ENCODE measurements around the gene CPLANE2.
"Not testable (repeated sequence)": the region's sequence is repeated elsewhere in the genome, so short reads cannot be mapped to it uniquely, and the experiment has no call there.

The CPLANE2 gene

DNA sequence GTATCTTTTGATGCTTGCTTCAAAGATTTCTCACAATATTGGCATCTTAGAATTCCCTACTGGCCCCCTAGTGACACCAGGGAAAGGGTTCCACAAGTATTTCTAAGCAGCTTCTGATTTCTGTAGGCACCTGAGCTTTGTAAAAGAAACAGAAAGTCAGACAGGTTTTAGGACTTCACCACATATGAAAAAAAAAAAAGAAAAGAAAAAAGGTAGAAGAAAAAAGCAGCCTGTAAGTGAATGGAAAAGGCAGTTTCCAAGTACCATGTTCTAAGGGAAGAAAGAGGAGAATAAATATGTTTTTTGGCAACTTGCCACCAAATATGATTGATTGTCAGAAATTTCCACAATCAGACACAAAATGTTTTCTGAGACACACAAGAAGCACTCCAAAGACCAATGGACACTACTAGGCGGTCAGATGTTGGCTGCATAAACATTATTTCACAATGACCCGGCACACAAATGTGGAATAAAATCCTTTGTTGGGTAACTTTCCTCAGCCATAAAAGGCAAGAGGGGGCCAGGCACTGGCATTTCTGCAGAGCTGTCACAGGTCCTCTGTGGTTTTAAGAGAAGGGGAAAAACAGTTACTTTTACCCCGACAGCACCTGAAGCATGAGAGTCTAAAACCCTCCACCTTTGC is 12.7 kb upstream of the CPLANE2 start:
- H3K9me3 ChIP-seq (ENCODE audit: control insufficient read depth in 1 of 2, low read length in 2 of 2): no peaks in the 10 kb centered on the region
- H3K27me3 ChIP-seq (ENCODE audit: control insufficient read depth in 1 of 2, insufficient read depth in 2 of 2, low read length in 2 of 2): no peaks in the 10 kb centered on the region
- peaks cover 40 to 46% of the 10 kb centered on the region in 2 donors for H3K36me3 ChIP-seq (ENCODE audit: control insufficient read depth in 1 of 2, insufficient read depth in 2 of 2, low read length in 2 of 2)
- H3K9ac ChIP-seq (ENCODE audit: low read depth in 1 of 2, low read length in 2 of 2): no peak overlapping the region
- no peak overlapping the region for H3K4me3 ChIP-seq (ENCODE audit: low read depth in 1 of 2, low read length in 2 of 2)
- no peak overlapping the region for H3K27ac ChIP-seq (ENCODE audit: low read depth, low read length)
- peaks cover 16 to 23% of the 10 kb centered on the region in 2 donors for H3K4me1 ChIP-seq (ENCODE audit: control insufficient read depth in 1 of 2, insufficient read depth in 2 of 2, low read length in 2 of 2)

DNA sequence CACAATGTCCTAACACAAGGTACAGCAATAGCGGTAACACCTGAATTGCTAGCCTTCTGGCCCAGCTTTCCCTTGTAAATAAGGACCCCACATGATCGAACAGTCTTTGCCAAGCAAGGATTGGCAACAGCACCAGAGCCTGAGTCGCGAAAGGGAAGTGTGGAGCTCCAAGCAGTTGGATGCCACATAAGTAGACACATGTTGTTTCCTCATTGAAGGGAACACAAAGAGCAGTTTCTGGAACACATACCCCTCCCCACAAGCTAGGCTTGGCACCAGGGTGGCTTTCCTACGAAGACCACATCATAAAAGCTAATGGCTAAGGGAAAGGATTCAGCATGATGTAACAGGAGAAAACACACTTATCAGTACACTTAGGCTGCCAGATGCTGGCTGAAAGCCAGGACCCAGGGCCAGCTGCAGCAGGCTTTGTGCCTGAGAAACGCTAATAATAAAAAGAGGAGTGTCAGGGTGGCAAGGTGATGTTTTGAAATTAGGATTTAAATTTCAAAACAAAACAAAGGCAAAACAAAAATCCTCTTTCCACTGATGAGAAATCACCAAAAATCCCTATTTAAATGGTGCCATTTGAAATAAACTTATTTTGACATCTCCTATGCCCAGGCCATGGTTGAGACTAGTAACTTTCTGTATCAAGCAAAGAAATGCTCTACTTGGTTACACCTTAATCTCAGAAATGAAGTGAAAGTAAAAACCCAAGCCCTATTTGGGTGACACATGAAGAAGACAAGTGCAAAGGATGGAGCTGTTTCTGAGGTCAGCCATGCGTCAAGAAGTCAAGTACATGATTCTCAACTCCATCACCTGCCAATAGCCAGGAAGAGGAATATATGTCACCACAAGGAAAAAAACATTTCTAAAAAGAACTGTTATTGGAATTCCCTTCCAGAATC is 11.9 kb upstream of the CPLANE2 start:
- Histone ChIP-seq H3K36me3 (ENCODE audit: control insufficient read depth in 1 of 2, insufficient read depth in 2 of 2, low read length in 2 of 2) (peaks cover 34 to 37% of the 10 kb centered on the region in 2 donors), H3K9ac (ENCODE audit: low read depth in 1 of 2, low read length in 2 of 2) (peak overlapping the region in 1 of 2 donors; percentile 4), H3K4me3 (ENCODE audit: low read depth in 1 of 2, low read length in 2 of 2) (no peak overlapping the region), H3K4me1 (ENCODE audit: control insufficient read depth in 1 of 2, insufficient read depth in 2 of 2, low read length in 2 of 2) (peaks cover 21 to 23% of the 10 kb centered on the region in 2 donors), H3K27me3 (ENCODE audit: control insufficient read depth in 1 of 2, insufficient read depth in 2 of 2, low read length in 2 of 2) (no peaks in the 10 kb centered on the region), H3K27ac (ENCODE audit: low read depth, low read length) (no peak overlapping the region), H3K9me3 (ENCODE audit: control insufficient read depth in 1 of 2, low read length in 2 of 2) (no peaks in the 10 kb centered on the region)

DNA sequence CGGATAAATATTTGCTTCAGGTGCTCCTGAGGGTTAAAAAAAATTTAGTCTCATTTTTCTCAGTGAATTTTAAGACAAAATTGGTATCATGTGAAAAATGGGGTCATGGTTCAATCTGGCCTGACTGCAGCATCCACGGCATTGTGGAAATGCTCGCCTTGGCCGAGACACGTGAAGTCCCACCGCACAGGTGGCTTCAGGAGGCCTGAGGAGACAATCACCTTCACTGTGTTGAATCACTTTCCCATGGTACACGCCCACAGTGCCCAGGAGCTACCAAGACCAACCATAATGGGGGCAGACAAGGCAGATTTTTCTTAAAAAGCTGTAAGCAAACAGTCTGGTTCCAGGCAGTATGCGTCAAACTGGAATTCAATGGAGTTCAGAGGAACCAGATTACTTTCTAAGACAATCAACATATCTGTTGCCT is 11.0 kb upstream of the CPLANE2 start:
- Histone ChIP-seq H3K9ac (ENCODE audit: low read depth in 1 of 2, low read length in 2 of 2) (peak overlapping the region in 1 of 2 donors; percentile 4), H3K36me3 (ENCODE audit: control insufficient read depth in 1 of 2, insufficient read depth in 2 of 2, low read length in 2 of 2) (peaks cover 26 to 32% of the 10 kb centered on the region in 2 donors)

DNA sequence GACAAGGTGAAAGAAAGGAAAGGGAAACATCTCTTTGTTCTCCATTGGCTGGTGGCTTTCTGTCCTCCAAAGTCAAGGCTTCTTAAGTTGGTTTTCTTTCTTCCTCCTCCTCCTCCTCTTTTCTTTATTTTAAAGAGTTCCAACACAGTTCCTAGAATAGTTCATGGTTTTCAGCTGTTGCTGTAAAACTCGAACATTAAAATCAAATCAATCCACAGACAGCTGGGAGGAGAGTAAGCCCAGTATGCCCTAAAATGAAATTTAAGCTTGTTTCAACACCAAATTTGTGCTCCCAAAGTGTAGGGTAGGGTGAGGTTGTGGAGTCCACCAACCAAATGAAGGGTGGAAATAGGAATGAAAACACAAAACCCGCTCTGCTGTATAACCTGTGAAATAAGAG is 10.5 kb upstream of the CPLANE2 start:
- Histone ChIP-seq H3K4me1 (ENCODE audit: control insufficient read depth in 1 of 2, insufficient read depth in 2 of 2, low read length in 2 of 2) (peaks cover 21 to 23% of the 10 kb centered on the region in 2 donors), H3K9me3 (ENCODE audit: control insufficient read depth in 1 of 2, low read length in 2 of 2) (no peaks in the 10 kb centered on the region), H3K9ac (ENCODE audit: low read depth in 1 of 2, low read length in 2 of 2) (no peak overlapping the region), H3K4me3 (ENCODE audit: low read depth in 1 of 2, low read length in 2 of 2) (no peak overlapping the region), H3K27me3 (ENCODE audit: control insufficient read depth in 1 of 2, insufficient read depth in 2 of 2, low read length in 2 of 2) (no peaks in the 10 kb centered on the region), H3K27ac (ENCODE audit: low read depth, low read length) (no peak overlapping the region), H3K36me3 (ENCODE audit: control insufficient read depth in 1 of 2, insufficient read depth in 2 of 2, low read length in 2 of 2) (peaks cover 22 to 32% of the 10 kb centered on the region in 2 donors)

More for the DNA sequence above, 11.0 kb upstream of the CPLANE2 start:
- Histone ChIP-seq H3K27ac (ENCODE audit: low read depth, low read length) (no peak overlapping the region), H3K9me3 (ENCODE audit: control insufficient read depth in 1 of 2, low read length in 2 of 2) (no peaks in the 10 kb centered on the region), H3K4me1 (ENCODE audit: control insufficient read depth in 1 of 2, insufficient read depth in 2 of 2, low read length in 2 of 2) (peaks cover 21 to 23% of the 10 kb centered on the region in 2 donors), H3K27me3 (ENCODE audit: control insufficient read depth in 1 of 2, insufficient read depth in 2 of 2, low read length in 2 of 2) (no peaks in the 10 kb centered on the region), H3K4me3 (ENCODE audit: low read depth in 1 of 2, low read length in 2 of 2) (no peak overlapping the region)

DNA sequence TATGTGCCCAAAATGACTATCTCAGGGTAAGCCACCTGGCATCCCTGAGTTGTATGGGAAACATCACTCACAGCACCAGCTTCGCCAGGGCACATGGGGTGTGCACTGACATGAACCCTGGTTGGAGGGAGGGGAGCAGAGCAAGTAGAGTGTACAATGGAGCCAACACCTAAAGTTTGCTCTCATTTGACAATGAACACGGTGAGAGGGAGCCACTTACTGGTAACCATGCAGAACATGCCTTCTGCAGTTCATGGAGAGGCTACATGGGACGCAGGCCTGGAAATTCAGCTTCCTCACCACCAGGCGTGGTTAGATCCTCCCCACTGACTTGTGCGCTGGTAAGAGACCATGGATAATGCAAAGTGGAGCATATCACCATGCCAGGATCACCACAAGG is 10.0 kb upstream of the CPLANE2 start:
- Histone ChIP-seq H3K9me3 (ENCODE audit: control insufficient read depth in 1 of 2, low read length in 2 of 2) (no peaks in the 10 kb centered on the region), H3K27me3 (ENCODE audit: control insufficient read depth in 1 of 2, insufficient read depth in 2 of 2, low read length in 2 of 2) (no peaks in the 10 kb centered on the region), H3K4me3 (ENCODE audit: low read depth in 1 of 2, low read length in 2 of 2) (no peak overlapping the region), H3K36me3 (ENCODE audit: control insufficient read depth in 1 of 2, insufficient read depth in 2 of 2, low read length in 2 of 2) (peaks cover 17 to 32% of the 10 kb centered on the region in 2 donors), H3K4me1 (ENCODE audit: control insufficient read depth in 1 of 2, insufficient read depth in 2 of 2, low read length in 2 of 2) (peaks cover 21 to 23% of the 10 kb centered on the region in 2 donors), H3K27ac (ENCODE audit: low read depth, low read length) (no peak overlapping the region), H3K9ac (ENCODE audit: low read depth in 1 of 2, low read length in 2 of 2) (no peak overlapping the region)

DNA sequence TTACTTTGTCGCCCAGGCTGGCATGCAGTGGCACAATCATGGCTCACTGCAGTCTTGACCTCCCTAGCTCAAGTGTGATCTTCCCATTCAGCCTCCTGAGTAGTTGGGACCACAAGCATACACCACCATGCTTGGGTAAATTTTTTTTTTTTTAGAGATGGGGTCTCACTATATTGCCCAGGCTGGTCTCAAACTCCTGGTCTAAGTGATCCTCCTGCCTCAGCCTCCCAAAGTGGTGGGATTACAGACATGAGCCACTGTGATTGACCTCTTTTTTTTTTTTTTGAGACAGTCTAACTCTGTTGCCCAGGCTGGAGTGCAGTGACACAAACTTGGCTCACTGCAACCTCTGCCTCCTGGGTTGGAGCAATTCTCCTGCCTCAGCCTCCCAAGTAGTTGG is 9.3 kb upstream of the CPLANE2 start:
- H3K9me3 ChIP-seq (ENCODE audit: control insufficient read depth in 1 of 2, low read length in 2 of 2); H3K9ac ChIP-seq (ENCODE audit: low read depth in 1 of 2, low read length in 2 of 2); H3K27me3 ChIP-seq (ENCODE audit: control insufficient read depth in 1 of 2, insufficient read depth in 2 of 2, low read length in 2 of 2); H3K4me3 ChIP-seq (ENCODE audit: low read depth in 1 of 2, low read length in 2 of 2); H3K27ac ChIP-seq (ENCODE audit: low read depth, low read length): not testable (repeated sequence)
- Histone ChIP-seq H3K36me3 (ENCODE audit: control insufficient read depth in 1 of 2, insufficient read depth in 2 of 2, low read length in 2 of 2) (peaks cover 17 to 26% of the 10 kb centered on the region in 2 donors), H3K4me1 (ENCODE audit: control insufficient read depth in 1 of 2, insufficient read depth in 2 of 2, low read length in 2 of 2) (peaks cover 21 to 23% of the 10 kb centered on the region in 2 donors)

DNA sequence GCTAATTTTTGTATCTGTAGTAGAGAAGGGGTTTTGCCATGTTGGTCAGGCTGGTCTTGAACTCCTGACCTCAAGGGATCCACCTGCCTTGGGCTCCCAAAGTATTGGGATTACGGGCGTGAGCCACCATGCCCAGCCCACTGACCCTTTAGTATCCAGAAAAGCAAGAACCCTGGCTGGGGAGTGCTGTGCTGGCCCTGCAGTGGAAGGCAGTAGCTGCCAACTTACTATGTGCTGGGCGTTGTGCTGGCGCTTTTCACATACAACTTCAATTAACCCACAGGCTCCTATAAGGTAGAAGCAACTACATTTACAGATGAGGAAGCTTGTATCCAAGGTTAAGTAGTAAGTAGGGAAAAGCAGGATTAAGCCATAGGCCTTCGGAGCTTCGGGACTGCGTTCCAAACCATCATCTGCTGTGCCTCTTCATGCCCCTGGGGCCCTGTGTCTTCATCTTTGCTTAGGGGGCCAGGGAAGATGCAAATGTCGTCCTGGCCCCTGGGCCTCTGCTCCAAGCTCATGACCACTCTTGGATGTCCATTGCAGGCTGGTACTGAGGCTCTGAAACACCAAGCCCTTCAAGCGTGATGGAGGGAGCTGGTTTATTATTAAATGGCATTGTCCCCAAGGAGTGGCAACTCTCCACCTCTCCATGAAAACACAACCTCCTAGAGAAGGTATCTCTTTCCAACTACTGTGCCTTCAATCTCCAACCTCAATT is 8.7 kb upstream of the CPLANE2 start:
- Histone ChIP-seq H3K4me1 (ENCODE audit: control insufficient read depth in 1 of 2, insufficient read depth in 2 of 2, low read length in 2 of 2) (peaks cover 21 to 23% of the 10 kb centered on the region in 2 donors), H3K9me3 (ENCODE audit: control insufficient read depth in 1 of 2, low read length in 2 of 2) (no peaks in the 10 kb centered on the region), H3K27ac (ENCODE audit: low read depth, low read length) (no peak overlapping the region), H3K4me3 (ENCODE audit: low read depth in 1 of 2, low read length in 2 of 2) (no peak overlapping the region), H3K36me3 (ENCODE audit: control insufficient read depth in 1 of 2, insufficient read depth in 2 of 2, low read length in 2 of 2) (peaks cover 11 to 20% of the 10 kb centered on the region in 2 donors), H3K9ac (ENCODE audit: low read depth in 1 of 2, low read length in 2 of 2) (no peak overlapping the region), H3K27me3 (ENCODE audit: control insufficient read depth in 1 of 2, insufficient read depth in 2 of 2, low read length in 2 of 2) (no peaks in the 10 kb centered on the region)

DNA sequence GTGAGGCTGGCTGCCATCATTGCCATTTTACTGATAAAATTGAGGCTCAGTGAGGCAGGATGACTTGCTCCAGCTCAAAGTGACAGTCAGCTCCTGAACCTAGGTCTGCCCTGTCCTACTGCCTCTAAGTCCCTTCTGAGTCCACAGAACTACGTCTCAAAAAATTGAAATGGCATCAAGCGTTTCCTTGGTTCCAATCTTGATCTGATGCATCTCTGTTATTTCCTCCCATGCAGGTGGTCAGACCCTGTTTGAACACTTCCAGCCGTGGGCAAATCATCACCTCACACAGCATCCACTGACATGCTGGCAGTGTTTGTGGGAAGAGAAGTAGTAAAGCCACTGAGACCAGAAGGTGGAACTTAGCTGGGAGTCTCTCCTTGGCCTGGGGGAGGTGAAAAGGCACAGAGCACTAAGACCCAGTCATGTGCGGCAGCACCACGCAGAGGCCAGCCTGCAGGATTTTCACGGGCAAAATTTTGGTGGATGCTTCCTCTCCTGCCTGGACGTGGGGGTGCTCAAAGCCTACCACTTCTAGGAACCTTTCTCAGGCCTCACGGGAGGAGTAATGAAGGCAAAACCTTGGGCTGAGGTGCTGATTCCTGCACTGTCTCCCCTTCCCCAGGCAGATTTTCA is 7.8 kb upstream of the CPLANE2 start:
- peaks cover 10 to 18% of the 10 kb centered on the region in 2 donors for H3K36me3 ChIP-seq (ENCODE audit: control insufficient read depth in 1 of 2, insufficient read depth in 2 of 2, low read length in 2 of 2)
- H3K9ac ChIP-seq (ENCODE audit: low read depth in 1 of 2, low read length in 2 of 2): no peak overlapping the region
- no peak overlapping the region for H3K27ac ChIP-seq (ENCODE audit: low read depth, low read length)
- no peaks in the 10 kb centered on the region for H3K9me3 ChIP-seq (ENCODE audit: control insufficient read depth in 1 of 2, low read length in 2 of 2)
- no peak overlapping the region for H3K4me3 ChIP-seq (ENCODE audit: low read depth in 1 of 2, low read length in 2 of 2)
- no peaks in the 10 kb centered on the region for H3K27me3 ChIP-seq (ENCODE audit: control insufficient read depth in 1 of 2, insufficient read depth in 2 of 2, low read length in 2 of 2)
- peaks cover 19 to 21% of the 10 kb centered on the region in 2 donors for H3K4me1 ChIP-seq (ENCODE audit: control insufficient read depth in 1 of 2, insufficient read depth in 2 of 2, low read length in 2 of 2)

DNA sequence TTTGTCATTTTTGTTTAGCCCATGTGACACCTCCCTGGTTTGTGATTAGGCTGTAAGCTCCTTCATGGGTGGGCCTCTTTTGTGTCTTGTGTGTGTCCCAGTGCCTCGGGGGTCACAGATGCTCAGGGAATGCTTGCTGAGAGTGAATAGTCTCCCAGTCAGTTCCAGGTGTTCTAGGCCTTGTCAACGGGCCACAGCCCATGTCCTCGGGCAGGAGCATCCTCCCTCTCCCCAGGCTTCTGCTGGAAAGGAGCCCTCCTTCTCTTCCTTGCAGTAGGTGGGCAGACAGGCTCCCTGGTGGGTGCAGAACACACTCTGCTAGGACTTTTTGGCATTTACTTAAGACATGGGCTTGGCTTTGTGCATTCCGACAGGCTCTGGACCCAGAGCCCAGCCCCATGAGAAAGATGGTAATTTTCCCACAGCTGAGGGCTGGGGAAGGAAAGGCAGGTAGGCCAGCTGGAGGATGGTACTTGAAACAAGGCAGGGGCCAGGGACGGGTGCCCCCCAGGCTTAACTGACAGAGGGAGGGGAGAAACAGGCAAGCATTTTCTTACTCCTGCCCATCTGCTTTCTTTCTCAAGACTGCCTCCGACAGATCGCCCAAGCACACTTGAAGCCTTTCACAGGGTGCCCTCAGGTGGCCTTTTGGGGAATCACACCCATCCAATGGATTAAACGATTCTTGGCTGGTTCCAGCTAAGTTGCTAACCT is 7.1 kb upstream of the CPLANE2 start:
- H3K27me3 ChIP-seq (ENCODE audit: control insufficient read depth in 1 of 2, insufficient read depth in 2 of 2, low read length in 2 of 2): no peaks in the 10 kb centered on the region
- H3K36me3 ChIP-seq (ENCODE audit: control insufficient read depth in 1 of 2, insufficient read depth in 2 of 2, low read length in 2 of 2): peaks cover 10 to 18% of the 10 kb centered on the region in 2 donors
- H3K9ac ChIP-seq (ENCODE audit: low read depth in 1 of 2, low read length in 2 of 2): peak overlapping the region in 1 of 2 donors; percentile 21
- peaks cover 12 to 17% of the 10 kb centered on the region in 2 donors for H3K4me1 ChIP-seq (ENCODE audit: control insufficient read depth in 1 of 2, insufficient read depth in 2 of 2, low read length in 2 of 2)
- H3K9me3 ChIP-seq (ENCODE audit: control insufficient read depth in 1 of 2, low read length in 2 of 2): no peaks in the 10 kb centered on the region
- no peak overlapping the region for H3K27ac ChIP-seq (ENCODE audit: low read depth, low read length)
- no peak overlapping the region for H3K4me3 ChIP-seq (ENCODE audit: low read depth in 1 of 2, low read length in 2 of 2)

Measured in duodenal mucosa (tissue), 2 donors.